ENCODE results near the gene TCF7L1. TPM values are rescaled to one million over a fixed set of nuclear protein-coding genes. Genes with fewer than 3 reads are reported as not detected.
"Not testable (repeated sequence)": the region's sequence is repeated elsewhere in the genome, so short reads cannot be mapped to it uniquely, and the experiment has no call there.

TCF7L1 gene
- total RNA-seq, 4 donors from 2014 or later = 5.6 to 23.2 (median 10.2) TPM

GRCh38 chr2:85114586-85115330 is 18.4 kb upstream of the TCF7L1 start:
- Histone ChIP-seq H3K27ac (replicated peaks in 1 of 4) (no peak overlapping the region), H3K36me3 (no peaks in the 10 kb centered on the region), H3K27me3 (no peaks in the 10 kb centered on the region), H3K4me3 (no peak overlapping the region), H3K4me1 (no peaks in the 10 kb centered on the region), H3K9me3 (no peaks in the 10 kb centered on the region)
- intact Hi-C loops (cut with DNase I) = no loop called here
- 92% methylated on average over 2 of the region's 2 CpGs for WGBS
- DNase-seq (ENCODE audit: extremely low spot score) = no peak
- no peak for TF ChIP-seq CTCF (IDR thresholded peaks at IDR 0.05)
- TF ChIP-seq EP300 (IDR thresholded peaks at IDR 0.05) = no peak
- no peak for TF ChIP-seq POLR2AphosphoS5 (IDR thresholded peaks at IDR 0.05)
- no peak for TF ChIP-seq POLR2A (IDR thresholded peaks at IDR 0.05; ENCODE audit: low read depth)

GRCh38 chr2:85116207-85116606 is 17.0 kb upstream of the TCF7L1 start:
- intact Hi-C loops (cut with DNase I) = no loop called here
- 78% methylated on average over 3 of the region's 3 CpGs for WGBS
- Histone ChIP-seq H3K27ac (replicated peaks in 1 of 4) (no peak overlapping the region), H3K27me3 (no peaks in the 10 kb centered on the region), H3K36me3 (no peaks in the 10 kb centered on the region), H3K9me3 (no peaks in the 10 kb centered on the region), H3K4me1 (no peaks in the 10 kb centered on the region), H3K4me3 (no peak overlapping the region)
- DNase-seq (ENCODE audit: extremely low spot score) = no peak
- TF ChIP-seq CTCF (IDR thresholded peaks at IDR 0.05) = no peak
- no peak for TF ChIP-seq POLR2AphosphoS5 (IDR thresholded peaks at IDR 0.05)
- TF ChIP-seq EP300 (IDR thresholded peaks at IDR 0.05) = no peak
- no peak for TF ChIP-seq POLR2A (IDR thresholded peaks at IDR 0.05; ENCODE audit: low read depth)

GRCh38 chr2:85119900-85120299 is 13.3 kb upstream of the TCF7L1 start:
- no peak for TF ChIP-seq POLR2AphosphoS5 (IDR thresholded peaks at IDR 0.05)
- TF ChIP-seq CTCF (IDR thresholded peaks at IDR 0.05) = no peak
- no peak for TF ChIP-seq EP300 (IDR thresholded peaks at IDR 0.05)
- no peak for TF ChIP-seq POLR2A (IDR thresholded peaks at IDR 0.05; ENCODE audit: low read depth)
- no peaks in the 10 kb centered on the region for H3K36me3 ChIP-seq
- H3K9me3 ChIP-seq = no peaks in the 10 kb centered on the region
- no peak overlapping the region for H3K4me3 ChIP-seq
- no peak for DNase-seq (ENCODE audit: extremely low spot score)
- no peaks in the 10 kb centered on the region for H3K4me1 ChIP-seq
- intact Hi-C loops (cut with DNase I) = no loop called here
- no peak overlapping the region for H3K27ac ChIP-seq (replicated peaks in 1 of 4)
- no peaks in the 10 kb centered on the region for H3K27me3 ChIP-seq

GRCh38 chr2:85120363-85120762 is 12.8 kb upstream of the TCF7L1 start:
- DNase-seq (ENCODE audit: extremely low spot score) = no peak
- Histone ChIP-seq H3K27me3 (no peaks in the 10 kb centered on the region), H3K4me1 (no peaks in the 10 kb centered on the region), H3K36me3 (no peaks in the 10 kb centered on the region), H3K27ac (replicated peaks in 1 of 4) (no peak overlapping the region), H3K4me3 (no peak overlapping the region), H3K9me3 (no peaks in the 10 kb centered on the region)
- TF ChIP-seq EP300 (IDR thresholded peaks at IDR 0.05) (no peak), CTCF (IDR thresholded peaks at IDR 0.05) (no peak), POLR2AphosphoS5 (IDR thresholded peaks at IDR 0.05) (no peak), POLR2A (IDR thresholded peaks at IDR 0.05; ENCODE audit: low read depth) (no peak)
- 73% methylated on average over 1 of the region's 1 CpG for WGBS
- intact Hi-C loops (cut with DNase I) = no loop called here

- WGBS = 87% methylated on average over 5 of the region's 5 CpGs
- H3K4me1 ChIP-seq; H3K27me3 ChIP-seq; H3K9me3 ChIP-seq; H3K27ac ChIP-seq (replicated peaks in 1 of 4); DNase-seq (ENCODE audit: extremely low spot score); intact Hi-C loops (cut with DNase I); H3K36me3 ChIP-seq; H3K4me3 ChIP-seq: not testable (repeated sequence)
Observed at GRCh38 chr2:85126462-85126861, 6.7 kb upstream of the TCF7L1 start.

Measured in esophagus muscularis mucosa (tissue), 4 donors.